Activated naive CD4-positive, alpha-beta T cell (primary cell): ENCODE measurements around the gene PCSK5.

ENCODE experiments used
- DNase-seq, 4 experiments: peaks; one replicate each; lab custom pipeline; 2025; lab: John Stamatoyannopoulos, UW

PCSK5 gene

GRCh38 chr9:76191493-76191892, 301.0 kb downstream of the PCSK5 start:
- DNase-seq: no peak

- DNase-seq: no peak
Observed at GRCh38 chr9:76192013-76192412, 301.5 kb downstream of the PCSK5 start.

- no peak for DNase-seq
Observed at GRCh38 chr9:76194896-76195295, 304.4 kb downstream of the PCSK5 start.

DNA sequence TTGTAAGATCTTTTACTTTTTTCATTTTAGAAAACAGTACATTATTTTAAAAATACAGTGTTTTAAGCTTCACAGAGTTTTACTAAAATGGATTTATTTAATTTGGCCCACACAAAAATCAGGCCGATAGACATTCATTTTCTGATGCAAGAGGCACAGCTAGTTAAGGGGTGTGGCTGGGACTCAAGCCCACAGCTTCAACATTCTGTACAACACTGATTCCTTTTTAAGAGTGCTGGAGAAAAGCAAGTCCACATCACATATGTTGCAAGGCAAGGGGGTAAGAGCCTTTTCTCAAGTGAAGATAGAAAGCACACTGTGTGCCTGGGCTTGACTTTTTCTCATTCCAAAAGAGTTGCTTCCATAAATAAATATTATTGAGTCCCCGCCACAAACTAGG, 307.9 kb downstream of the PCSK5 start:
- no peak for DNase-seq

GRCh38 chr9:76200315-76200714, 309.8 kb downstream of the PCSK5 start:
- DNase-seq: no peak

GRCh38 chr9:76200745-76201144, 310.3 kb downstream of the PCSK5 start:
- no peak for DNase-seq

- no peak for DNase-seq
Observed at GRCh38 chr9:76203373-76203772, 312.9 kb downstream of the PCSK5 start.

DNA sequence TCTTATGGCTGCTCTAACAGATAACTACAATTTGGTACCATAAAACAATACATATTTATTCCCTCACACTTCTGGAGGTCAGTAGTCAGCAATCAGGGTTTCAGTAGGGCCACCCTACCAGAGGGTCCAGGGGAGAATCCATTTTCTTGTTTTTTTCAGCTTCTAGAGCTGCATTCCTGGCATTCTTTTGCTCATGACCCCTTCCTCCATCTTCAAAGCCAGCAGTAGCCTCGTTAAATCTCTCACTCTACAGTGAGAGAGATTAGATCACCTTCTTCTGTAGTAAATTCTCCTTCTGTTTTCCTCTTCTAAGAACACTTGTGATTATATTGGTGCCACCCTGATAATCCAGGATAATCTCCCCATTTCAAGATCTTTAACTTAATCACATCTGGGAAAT, 316.3 kb downstream of the PCSK5 start:
- no peak for DNase-seq

DNA sequence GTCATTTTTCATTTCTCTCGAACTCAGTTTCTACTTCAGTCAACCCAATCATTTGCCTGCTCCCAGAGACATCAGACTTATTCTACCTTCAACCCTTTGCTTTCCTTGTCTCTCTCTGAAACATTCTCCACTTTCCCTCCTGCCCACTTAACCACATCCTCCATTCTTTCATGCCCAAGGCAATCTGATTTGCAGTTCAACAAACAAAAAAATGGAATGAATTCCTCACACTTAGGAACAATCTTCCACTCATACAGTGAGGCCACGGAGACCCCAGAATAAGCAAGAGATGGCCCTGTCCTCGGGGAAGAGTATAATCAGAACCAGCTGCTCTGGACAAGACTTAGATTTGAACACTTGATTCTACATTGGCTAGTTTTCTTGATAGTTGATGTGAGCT, 323.3 kb downstream of the PCSK5 start:
- DNase-seq: no peak

GRCh38 chr9:76215066-76215465, 324.6 kb downstream of the PCSK5 start:
- DNase-seq: no peak

DNA sequence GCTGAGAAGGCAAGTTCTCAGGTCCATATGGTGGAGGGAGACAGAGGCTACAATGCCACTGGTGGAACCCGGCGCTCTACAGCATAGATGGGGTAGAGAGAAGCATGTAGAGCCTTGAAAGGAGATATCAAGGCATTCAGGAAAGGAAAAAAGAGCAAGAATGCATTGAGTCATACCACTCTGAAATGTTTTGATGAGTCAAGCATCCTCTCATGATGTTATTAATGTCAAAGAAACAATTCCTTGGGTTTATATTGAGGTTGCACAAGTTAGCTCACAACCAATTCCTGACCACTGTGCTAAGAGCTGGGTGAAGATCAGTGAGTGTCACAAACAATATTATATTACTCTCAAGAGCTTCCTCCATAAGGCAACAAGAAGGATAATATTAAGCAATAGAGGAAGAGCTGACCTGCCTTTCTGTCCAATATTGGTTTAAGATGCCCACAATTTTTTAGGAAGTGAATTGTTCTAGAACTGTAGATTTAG, 325.7 kb downstream of the PCSK5 start:
- DNase-seq: no peak

- no peak for DNase-seq
Observed at GRCh38 chr9:76218117-76218885, 327.8 kb downstream of the PCSK5 start.

DNA sequence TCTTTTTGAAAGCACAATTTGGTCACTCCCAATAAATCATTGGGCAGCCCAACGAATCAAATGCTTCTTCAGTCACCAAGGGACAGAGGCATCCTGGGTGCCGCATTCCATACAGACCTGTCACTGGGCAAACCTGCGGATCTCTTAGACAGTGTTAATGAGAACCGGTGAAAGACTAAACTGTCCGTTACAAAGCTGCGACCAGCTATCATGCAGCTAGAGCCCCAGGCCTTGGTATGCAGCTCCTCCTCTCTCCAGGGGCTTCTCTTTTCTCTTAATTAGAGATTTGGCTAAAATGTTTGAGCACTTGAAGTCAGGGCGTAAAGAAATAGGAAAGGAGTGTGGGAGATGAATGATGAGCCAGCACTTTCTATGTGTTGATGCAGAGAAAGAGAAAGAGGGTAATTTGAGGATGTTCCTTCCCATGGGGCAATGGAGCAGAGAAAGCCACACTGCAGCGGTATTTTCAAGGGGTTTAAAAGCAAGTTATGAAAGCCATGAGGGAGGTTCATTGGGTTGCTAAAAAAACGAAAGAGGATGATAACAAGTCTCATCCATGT, 328.5 kb downstream of the PCSK5 start:
- no peak for DNase-seq

GRCh38 chr9:76219560-76220151, 329.2 kb downstream of the PCSK5 start:
- no peak for DNase-seq

- DNase-seq: no peak
Observed at GRCh38 chr9:76221423-76221822, 330.9 kb downstream of the PCSK5 start.

GRCh38 chr9:76223749-76224340, 333.4 kb downstream of the PCSK5 start:
- no peak for DNase-seq

- DNase-seq: no peak
Observed at GRCh38 chr9:76227156-76227555, 336.7 kb downstream of the PCSK5 start.

DNA sequence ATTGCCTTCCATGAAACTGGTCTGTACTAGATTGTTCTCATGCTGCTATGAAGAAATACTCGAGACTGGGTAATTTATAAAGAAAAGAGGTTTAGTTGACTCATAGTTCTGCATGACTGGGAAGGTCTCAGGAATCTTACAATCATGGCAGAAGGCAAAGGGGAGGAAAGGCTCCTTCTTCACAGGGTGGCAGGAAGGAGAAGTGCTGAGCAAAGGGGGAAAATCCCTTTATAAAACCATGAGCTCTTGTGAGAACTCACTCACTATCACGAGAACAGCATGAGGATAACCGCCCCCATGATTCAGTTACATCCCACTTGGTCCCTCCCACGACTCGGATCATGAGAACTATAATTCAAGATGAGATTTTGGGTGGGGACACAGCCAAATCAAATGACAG, 340.5 kb downstream of the PCSK5 start:
- DNase-seq: no peak

GRCh38 chr9:76232861-76233489, 342.5 kb downstream of the PCSK5 start:
- DNase-seq: no peak

DNA sequence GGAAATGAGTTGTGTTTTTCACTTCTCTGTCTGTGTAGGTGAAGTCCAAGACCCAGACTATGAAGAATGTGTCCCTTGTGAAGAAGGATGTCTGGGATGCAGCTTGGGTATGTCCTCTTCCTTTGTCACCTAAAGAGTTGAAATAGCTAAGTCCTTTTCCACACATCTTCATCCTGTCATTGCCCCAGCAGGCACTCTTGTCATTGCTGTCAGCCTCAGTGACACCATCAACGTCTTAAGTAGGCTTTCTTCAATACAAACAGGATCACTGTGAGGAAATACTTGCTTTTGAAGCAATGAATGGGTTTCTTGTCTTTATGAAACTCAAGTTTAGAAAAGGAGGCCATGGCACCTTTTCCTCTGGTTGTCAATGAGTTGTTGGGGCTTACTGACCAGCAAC, 350.1 kb downstream of the PCSK5 start:
- no peak for DNase-seq

GRCh38 chr9:76245518-76245917, 355.0 kb downstream of the PCSK5 start:
- DNase-seq: no peak

- DNase-seq: no peak
Observed at GRCh38 chr9:76246680-76247079, 356.2 kb downstream of the PCSK5 start.

DNA sequence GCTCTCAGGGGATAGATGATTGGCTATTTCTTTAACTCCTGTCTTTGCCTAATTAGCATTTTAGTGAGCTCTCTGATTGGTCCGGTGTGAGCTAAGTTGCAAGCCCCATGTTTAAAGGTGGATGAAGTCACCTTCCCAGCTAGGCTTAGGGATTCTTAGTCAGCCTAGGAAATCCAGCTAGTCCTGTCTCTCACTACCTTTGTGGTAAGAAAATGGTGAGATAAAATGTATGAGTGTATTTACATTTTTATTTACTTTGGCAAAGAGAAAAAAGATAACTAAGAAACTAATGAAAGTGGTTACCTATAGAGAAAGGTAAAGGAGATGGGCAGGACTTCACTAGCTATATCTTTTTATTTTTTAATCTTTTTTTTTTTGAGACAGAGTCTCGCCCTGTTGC, 357.0 kb downstream of the PCSK5 start:
- DNase-seq: no peak
